IgD-negative memory B cell (primary cell): Measurements from ENCODE around the gene DDX39B. TPM values are rescaled to one million over a fixed set of nuclear protein-coding genes. Genes with fewer than 3 reads are reported as not detected.
"Not testable (repeated sequence)": the region's sequence is repeated elsewhere in the genome, so short reads cannot be mapped to it uniquely, and the experiment has no call there.

Experiments used
- H3K27ac Mint-ChIP-seq, 3 donors: one replicate each; pipeline ENCODE4 v1.8.0; 2020 to 2022; ENCODE audit warnings: mild to moderate bottlenecking in 3 of 3, mixed read lengths in 3 of 3, moderate library complexity in 1 of 3
- H3K27me3 Mint-ChIP-seq: one replicate; pipeline ENCODE4 v1.8.0; 2021; ENCODE audit warnings: mixed read lengths
- H3K36me3 Mint-ChIP-seq: one replicate; pipeline ENCODE4 v1.8.0; 2020; ENCODE audit warnings: mild to moderate bottlenecking, mixed read lengths
- H3K4me1 Mint-ChIP-seq, 3 donors: one replicate each; pipeline ENCODE4 v1.8.0; 2020 to 2022; ENCODE audit warnings: mixed read lengths in 3 of 3, mild to moderate bottlenecking in 1 of 3
- H3K4me3 Mint-ChIP-seq, 4 donors: one replicate each; pipeline ENCODE4 v1.8.0; 2020 to 2022; ENCODE audit warnings: mild to moderate bottlenecking in 4 of 4, mixed read lengths in 4 of 4, moderate library complexity in 3 of 4
- H3K9me3 Mint-ChIP-seq, 3 donors: one replicate each; pipeline ENCODE4 v1.8.0; 2020 to 2021; ENCODE audit warnings: mixed read lengths in 3 of 3, mild to moderate bottlenecking in 1 of 3
- polyA plus RNA-seq: library from polyadenylated mRNA; unstranded; fragments of 300-500 nt; fragmentation: Illumina TruSeq; gene quantifications from one replicate; pipeline ENCODE4 v1.2.3, GENCODE V29; 2021

The DDX39B gene
- polyA plus RNA-seq, 1 donor from 2014 or later: 89.4 TPM

DNA sequence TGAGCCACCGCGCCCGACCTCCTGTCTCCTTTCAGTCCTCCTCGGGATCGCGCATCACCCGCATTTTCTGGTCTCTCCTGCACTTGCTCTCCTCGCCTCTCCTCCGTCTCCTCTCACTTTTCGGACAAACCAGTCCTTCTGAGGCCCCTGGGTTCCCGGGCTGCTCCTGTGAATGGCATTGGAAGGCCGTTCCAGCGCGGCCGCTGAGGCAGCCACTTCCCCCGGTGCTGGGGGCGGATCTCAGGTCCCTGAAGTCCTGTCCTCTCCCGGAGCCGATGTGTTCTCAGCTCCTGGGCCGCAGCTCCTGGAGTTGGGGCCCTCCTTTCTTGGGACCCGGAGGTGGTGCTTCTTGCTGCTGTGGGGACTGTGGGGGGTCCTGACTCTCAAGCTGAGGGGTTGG lies 43.1 kb downstream of the DDX39B start:
- H3K27me3 Mint-ChIP-seq: no peaks in the 10 kb centered on the region
- no peaks in the 10 kb centered on the region for H3K9me3 Mint-ChIP-seq
- peaks cover 1% of the 10 kb centered on the region for H3K36me3 Mint-ChIP-seq
- peak overlapping the region; percentile 79 to 90 (median 84) for H3K4me3 Mint-ChIP-seq
- H3K27ac Mint-ChIP-seq: peak overlapping the region in 2 of 3 donors; percentile 63 to 67
- H3K4me1 Mint-ChIP-seq: peaks cover 49 to 59% (median 50%) of the 10 kb centered on the region in 3 donors

DNA sequence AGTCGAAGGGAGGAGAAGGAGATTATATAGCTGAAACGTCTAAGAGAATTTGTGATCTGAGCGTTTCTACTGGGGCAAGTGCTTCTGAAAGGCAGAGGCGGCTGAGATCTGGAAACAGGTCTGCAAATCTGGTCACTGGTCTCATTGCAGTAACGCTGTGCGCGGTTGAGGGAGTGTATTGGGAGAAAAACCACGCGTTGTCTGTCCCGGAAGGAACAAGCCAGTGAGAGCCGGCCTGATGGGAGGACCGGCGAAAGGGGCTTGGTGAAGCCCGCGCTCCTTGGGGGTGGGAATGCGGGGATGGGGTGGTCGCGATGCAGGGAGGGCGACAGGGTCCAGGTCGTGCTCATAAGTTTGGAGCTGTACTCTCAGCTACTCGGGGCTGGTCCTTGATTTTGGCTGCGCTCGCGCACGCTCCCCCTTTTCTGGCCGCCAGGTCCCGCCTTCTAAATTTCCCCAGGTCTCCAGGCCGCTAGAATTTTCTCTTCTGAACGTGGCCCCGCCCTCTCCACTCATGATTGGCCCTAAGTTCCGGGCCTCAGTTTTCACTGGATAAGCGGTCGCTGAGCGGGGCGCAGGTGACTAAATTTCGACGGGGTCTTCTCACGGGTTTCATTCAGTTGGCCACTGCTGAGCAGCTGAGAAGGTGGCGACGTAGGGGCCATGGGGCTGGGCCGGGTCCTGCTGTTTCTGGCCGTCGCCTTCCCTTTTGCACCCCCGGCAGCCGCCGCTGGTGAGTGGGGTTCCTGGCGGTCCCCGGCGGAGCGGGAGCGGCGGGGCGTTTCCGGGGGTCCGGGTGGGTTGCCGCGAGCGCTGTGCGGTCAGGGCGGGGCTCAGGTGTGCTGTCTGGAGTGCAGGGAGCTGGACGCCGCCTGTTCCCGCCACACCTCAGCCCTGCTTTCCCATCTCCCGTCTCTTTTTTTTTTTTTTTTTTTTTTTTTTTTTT lies 44.0 kb downstream of the DDX39B start, which contains the start of gene MICB:
Gene MICB, plus strand, starts transcription at position 615 of the 946 bp plus-strand sequence. Its CDS starts 49 bp downstream, at position 664.
- Mint-ChIP-seq H3K4me1 (peaks cover 47 to 53% (median 49%) of the 10 kb centered on the region in 3 donors), H3K4me3 (peak within 1 kb of the TSS; percentile 79 to 97 (median 92)), H3K27ac (peak within 1 kb of the TSS; percentile 71 to 96 (median 95)), H3K27me3 (no peaks in the 10 kb centered on the region), H3K36me3 (peaks cover 1% of the 10 kb centered on the region), H3K9me3 (no peaks in the 10 kb centered on the region)

DNA sequence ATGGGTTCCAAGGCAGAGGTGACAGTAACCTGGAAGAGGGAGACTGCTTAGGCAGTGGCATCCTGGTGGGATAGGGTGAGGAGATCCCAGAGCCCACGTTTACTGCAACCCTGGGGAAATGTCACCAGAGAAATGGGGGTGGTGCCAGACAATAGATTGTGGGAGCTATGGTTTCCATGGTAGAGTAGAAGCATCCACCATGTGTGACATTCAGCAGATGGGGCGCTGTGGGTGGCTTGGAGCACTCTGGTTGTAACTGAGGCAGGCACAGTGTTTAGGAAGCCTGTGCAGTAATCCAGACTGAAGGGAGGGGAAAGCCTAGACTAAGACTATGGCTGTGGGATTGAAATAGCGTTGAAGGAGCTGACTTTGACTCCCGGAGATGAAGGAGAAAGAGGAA lies 45.0 kb downstream of the DDX39B start:
- H3K9me3 Mint-ChIP-seq, H3K36me3 Mint-ChIP-seq, H3K27me3 Mint-ChIP-seq: not testable (repeated sequence)
- Mint-ChIP-seq H3K27ac (peak overlapping the region; percentile 71 to 96 (median 95)), H3K4me3 (peak overlapping the region; percentile 79 to 97 (median 92)), H3K4me1 (peaks cover 43 to 50% (median 45%) of the 10 kb centered on the region in 3 donors)

DNA sequence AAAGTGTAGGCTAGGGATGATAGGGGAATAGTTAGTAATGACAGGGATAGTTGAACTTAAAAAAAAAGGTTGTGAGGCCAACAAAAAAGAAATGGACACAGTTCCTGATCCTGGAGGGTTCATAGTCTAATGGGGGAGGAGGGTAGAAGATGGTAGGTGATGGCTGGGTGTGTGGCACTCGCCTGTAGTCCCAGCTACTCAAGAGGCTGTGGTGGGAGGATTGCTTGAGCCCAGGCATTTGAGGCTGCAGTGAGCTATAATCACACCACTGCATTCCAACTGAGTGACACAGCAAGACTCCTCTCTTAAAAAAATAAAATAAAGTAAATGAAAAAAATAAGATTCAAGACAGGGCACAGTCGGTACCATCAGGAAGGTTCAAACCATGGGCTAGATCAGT lies 46.2 kb downstream of the DDX39B start:
- H3K4me1 Mint-ChIP-seq: peaks cover 32 to 42% (median 36%) of the 10 kb centered on the region in 3 donors
- peak overlapping the region in 2 of 3 donors; percentile 43 to 57 for H3K27ac Mint-ChIP-seq
- peak overlapping the region; percentile 79 to 95 (median 86) for H3K4me3 Mint-ChIP-seq
- H3K27me3 Mint-ChIP-seq: no peaks in the 10 kb centered on the region
- H3K9me3 Mint-ChIP-seq: no peaks in the 10 kb centered on the region
- H3K36me3 Mint-ChIP-seq: peaks cover 1% of the 10 kb centered on the region

DNA sequence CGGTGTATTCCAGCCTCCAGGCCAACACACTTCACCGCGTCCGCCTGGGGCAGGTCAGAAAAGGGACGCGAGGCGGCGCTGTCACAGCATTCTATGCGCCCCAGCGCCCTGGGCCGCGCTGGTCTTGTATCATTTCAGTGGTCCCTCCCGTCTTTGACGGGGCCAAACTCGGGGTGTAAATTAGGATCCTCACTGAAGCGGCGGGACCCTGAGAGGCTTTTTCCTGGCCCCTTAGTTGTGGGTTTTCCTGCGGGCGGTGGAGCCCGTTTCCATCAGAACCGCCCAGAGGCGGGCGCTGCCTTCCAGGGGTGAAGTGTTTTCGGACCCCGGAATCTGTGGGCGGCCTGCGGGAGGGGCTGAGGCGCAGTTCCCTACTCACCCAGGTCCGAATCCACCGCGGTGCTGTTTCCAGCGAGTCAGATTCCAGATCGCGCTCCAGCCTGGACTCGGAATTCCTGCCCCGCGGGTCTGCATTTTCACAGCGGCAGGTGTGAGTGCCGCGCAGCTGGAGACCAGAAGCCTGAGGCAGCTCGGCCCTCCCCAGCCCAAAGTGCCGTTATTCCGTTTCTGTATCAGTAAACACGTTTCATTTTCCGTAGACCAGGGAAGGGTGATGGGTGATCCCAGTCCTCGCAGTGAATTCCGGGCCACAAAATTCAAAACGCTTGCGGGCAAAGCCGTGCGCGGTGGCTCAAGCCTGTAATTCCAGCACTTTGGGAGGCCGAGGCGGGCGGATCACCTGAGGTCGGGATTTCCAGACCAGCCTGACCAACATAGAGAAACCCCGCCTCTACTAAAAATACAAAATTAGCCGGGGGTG lies 47.7 kb downstream of the DDX39B start:
- Mint-ChIP-seq H3K27ac (peak overlapping the region; percentile 43 to 82 (median 57)), H3K9me3 (no peaks in the 10 kb centered on the region), H3K36me3 (peaks cover 2% of the 10 kb centered on the region), H3K4me3 (peak overlapping the region; percentile 79 to 95 (median 86)), H3K27me3 (no peaks in the 10 kb centered on the region), H3K4me1 (peaks cover 30 to 38% (median 31%) of the 10 kb centered on the region in 3 donors)

DNA sequence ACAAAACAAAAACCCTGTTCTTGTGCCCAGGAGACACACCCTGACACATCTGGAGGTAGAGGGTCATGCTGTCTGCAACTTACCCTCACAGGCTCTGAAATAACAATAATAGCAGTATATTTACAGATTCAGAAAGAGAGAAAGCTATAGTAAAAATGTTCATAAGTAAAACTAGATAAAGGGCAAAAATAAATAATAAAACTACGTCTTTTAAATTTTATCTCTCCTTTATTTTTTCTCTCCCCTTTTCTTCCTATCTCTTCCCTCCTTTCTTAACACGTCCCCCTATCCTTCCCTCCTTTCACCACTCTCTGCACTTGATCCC lies 48.3 kb downstream of the DDX39B start:
- H3K4me3 Mint-ChIP-seq: peak overlapping the region; percentile 79 to 95 (median 86)
- H3K27ac Mint-ChIP-seq: peak overlapping the region; percentile 43 to 82 (median 57)
- not testable (repeated sequence) for H3K27me3 Mint-ChIP-seq, H3K36me3 Mint-ChIP-seq, H3K9me3 Mint-ChIP-seq
- peaks cover 27 to 33% (median 30%) of the 10 kb centered on the region in 3 donors for H3K4me1 Mint-ChIP-seq

DNA sequence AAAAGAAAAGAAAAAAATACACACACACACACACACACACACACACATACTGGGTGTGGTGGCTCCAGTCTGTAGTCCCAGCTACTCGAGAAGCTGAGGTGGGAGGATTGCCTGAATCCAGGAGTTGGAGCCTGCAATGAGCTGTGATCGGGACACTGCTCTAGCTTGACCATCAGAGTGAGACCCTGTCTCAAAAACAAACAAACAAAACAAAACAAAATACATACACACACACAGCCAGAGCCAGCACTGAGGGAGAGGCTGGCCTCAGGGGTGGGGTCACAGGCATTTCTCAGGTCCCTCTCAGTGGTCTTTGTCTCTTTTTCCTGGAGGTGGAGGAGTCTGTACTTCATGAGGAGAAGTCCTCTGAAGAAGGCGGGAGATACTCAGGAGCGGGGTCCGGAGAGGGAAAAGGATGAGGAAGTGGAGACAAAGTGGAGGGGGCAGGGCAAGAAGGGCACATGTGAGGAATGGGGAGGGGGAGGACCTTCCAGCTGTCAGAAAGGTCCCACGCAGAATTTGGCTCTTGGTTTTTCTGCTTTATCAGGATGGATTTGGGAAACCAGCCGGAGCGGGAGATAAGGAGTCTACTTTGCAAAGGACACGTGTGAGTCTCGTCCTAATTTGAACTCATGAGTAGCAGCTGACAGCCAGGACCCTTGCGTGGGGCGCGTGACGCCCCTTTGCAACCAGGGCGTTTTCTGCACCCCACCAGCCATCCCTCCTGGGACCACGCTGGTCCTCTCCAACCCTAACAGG lies 51.5 kb downstream of the DDX39B start:
- H3K27me3 Mint-ChIP-seq: no peaks in the 10 kb centered on the region
- no peaks in the 10 kb centered on the region for H3K9me3 Mint-ChIP-seq
- peak overlapping the region in 1 of 4 donors; percentile 29 for H3K4me3 Mint-ChIP-seq
- peaks cover 9 to 19% (median 13%) of the 10 kb centered on the region in 3 donors for H3K4me1 Mint-ChIP-seq
- H3K36me3 Mint-ChIP-seq: peaks cover 5% of the 10 kb centered on the region
- H3K27ac Mint-ChIP-seq: no peak overlapping the region

DNA sequence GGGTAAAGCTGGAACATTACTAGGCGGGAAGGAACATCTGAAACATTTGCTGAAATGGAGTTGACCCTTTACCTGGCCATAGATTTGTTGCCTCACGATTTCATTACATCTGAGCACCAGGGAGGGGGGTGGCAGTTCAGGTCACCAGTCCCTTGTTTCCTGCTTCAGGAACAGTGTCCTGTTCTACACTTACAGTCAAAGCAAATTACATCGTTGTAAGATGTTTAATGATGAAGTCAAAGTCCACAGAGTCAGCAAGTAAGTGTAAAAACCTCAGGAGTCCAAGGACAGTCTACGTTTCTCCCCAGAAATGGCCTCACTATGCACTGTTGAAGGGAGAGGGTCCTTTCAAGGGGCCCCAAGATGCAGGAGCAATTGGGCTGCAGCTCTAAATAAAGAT lies 52.7 kb downstream of the DDX39B start:
- Mint-ChIP-seq H3K27me3 (no peaks in the 10 kb centered on the region), H3K4me3 (no peak overlapping the region), H3K4me1 (peaks cover 7 to 17% (median 11%) of the 10 kb centered on the region in 3 donors), H3K9me3 (no peaks in the 10 kb centered on the region), H3K36me3 (peaks cover 5% of the 10 kb centered on the region), H3K27ac (peak overlapping the region in 1 of 3 donors; percentile 91)

DNA sequence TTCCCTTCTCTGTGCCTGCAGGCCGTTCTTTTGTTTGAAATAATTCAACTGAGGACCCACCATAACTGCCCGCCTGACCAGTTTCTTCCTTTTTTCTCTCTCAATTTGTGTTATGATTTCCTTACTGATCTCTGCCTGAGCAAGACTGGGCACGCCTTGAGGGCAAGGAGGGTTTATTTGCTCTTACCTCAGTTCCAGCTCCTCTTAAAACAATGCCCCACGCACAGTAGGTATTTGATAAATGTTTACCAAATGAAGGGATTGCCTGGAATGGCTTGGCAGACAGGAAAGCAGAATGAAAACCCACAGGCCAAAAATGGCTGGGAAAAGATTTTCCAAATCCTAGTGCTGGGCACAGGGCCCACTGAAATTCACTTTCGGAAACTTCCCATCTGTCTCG lies 54.1 kb downstream of the DDX39B start:
- Mint-ChIP-seq H3K4me3 (peak overlapping the region in 1 of 4 donors; percentile 65), H3K27ac (peak overlapping the region in 1 of 3 donors; percentile 50), H3K4me1 (peaks cover 5 to 17% (median 6%) of the 10 kb centered on the region in 3 donors)
- not testable (repeated sequence) for H3K27me3 Mint-ChIP-seq, H3K9me3 Mint-ChIP-seq, H3K36me3 Mint-ChIP-seq

DNA sequence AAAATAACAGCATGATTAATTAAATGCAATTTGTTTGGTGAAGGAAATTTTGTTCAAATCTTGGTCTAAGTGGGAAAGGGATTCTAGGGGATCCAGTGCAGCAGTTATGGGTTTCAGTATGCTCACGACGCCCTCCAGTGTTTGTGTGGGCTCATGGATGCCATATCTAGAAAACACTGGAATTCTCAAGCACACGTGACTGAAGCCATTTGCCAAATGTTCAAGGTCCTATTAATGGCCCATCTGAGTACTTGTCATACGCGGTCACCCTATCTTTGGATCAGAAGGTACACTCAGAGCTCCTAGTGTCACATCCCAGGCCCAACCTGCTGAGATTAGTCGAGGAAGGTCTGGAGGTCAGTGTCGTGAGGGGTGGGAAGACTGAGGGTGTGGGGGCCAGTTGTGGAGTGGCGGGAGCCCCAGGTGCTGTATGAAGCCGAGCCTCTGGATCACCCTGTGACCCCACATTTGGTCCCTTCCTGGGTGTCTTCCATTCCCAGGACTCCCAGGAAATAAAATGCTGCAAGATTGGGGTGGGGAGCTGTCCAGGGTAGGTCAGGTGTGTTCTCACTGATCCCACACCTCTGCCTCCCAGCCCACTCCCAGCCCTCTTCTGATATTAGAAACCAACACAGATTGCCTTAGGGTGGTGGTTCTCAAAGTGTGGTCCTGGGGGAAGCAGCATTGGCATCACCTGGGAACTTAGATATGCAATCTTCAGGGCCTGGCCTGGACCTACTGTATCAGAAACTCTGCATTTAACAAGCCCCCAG lies 55.6 kb downstream of the DDX39B start:
- peaks cover 0 to 12% (median 0%) of the 10 kb centered on the region in 3 donors for H3K4me1 Mint-ChIP-seq
- H3K4me3 Mint-ChIP-seq, H3K36me3 Mint-ChIP-seq, H3K27me3 Mint-ChIP-seq, H3K27ac Mint-ChIP-seq, H3K9me3 Mint-ChIP-seq: not testable (repeated sequence)

DNA sequence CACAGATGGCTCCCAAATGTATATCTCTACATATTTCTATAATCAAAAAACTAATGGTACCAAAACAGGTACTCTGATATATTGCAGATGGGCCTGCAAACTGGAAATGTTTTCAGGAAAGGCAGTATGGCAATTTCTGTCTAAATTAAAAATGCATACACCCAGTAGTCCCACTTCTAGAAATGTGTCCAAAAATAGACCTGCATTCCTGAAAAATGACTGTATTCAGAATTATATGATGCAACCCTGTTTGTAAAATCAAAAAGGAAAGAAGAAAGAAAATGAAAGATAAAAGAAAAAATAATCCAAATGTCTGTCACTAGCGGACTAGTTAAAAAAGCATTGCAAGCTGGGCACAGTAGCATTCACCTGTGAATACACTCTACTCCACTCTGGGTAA lies 56.7 kb downstream of the DDX39B start:
- Mint-ChIP-seq H3K4me3 (no peak overlapping the region), H3K9me3 (no peaks in the 10 kb centered on the region), H3K27ac (no peak overlapping the region), H3K27me3 (no peaks in the 10 kb centered on the region), H3K4me1 (peaks cover under 1 to 5% (median 1%) of the 10 kb centered on the region in 3 donors), H3K36me3 (peaks cover 5% of the 10 kb centered on the region)

DNA sequence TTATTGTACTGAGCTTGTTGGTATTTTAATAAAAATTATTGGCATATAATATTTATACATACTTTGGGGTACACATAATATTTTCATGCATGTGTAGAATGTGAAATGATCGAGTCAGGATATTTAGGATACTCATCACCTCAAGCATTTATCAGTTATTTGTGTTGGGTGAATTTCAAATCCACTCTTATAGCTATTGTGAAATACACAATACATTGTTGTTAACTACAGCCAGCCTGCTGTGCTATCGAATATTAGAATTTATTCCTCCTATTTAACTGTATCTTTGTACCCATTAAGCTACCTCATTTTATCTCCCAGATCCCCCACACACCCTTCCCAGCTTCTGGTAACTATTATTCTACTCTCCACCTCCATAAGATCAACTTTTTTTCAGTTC lies 58.4 kb downstream of the DDX39B start:
- Mint-ChIP-seq H3K27me3 (no peaks in the 10 kb centered on the region), H3K4me1 (peaks cover 2 to 13% (median 5%) of the 10 kb centered on the region in 3 donors), H3K9me3 (no peaks in the 10 kb centered on the region), H3K36me3 (no peaks in the 10 kb centered on the region), H3K4me3 (no peak overlapping the region), H3K27ac (no peak overlapping the region)

DNA sequence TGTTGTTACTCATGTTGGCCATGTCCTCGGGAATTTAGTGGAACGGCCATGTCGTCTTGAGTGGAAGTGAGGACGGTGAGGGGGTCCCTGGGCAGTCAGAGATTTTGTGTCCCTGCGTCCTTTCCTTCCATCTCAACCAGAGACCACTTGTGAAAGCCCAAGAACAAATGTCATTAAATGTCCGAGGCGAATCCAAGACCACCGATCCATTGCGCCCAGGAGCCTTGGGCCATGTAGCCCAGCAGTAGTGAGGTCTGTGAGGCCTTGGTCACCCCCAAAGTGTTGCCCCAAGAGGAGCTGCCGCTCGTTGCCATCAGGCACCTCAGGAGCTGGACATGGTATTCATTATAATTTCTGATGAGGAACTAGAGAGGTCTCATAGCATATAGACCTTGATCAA lies 61.2 kb downstream of the DDX39B start:
- H3K27ac Mint-ChIP-seq: no peak overlapping the region

More for the DNA sequence above, 61.2 kb downstream of the DDX39B start:
- Mint-ChIP-seq H3K27me3 (no peaks in the 10 kb centered on the region), H3K4me3 (no peak overlapping the region), H3K36me3 (no peaks in the 10 kb centered on the region), H3K4me1 (peaks cover 13 to 28% (median 17%) of the 10 kb centered on the region in 3 donors), H3K9me3 (no peaks in the 10 kb centered on the region)
